Skeletal muscle tissue (tissue), 4 donors: ENCODE data around the gene FIGNL2. TPM values are rescaled to one million over a fixed set of nuclear protein-coding genes. Genes with fewer than 3 reads are reported as not detected.
"Not testable (repeated sequence)": the region's sequence is repeated elsewhere in the genome, so short reads cannot be mapped to it uniquely, and the experiment has no call there.

Experiments used
- H3K27ac ChIP-seq: one replicate; pipeline ENCODE4 v1.7.0; 2013; ENCODE audit warnings: mild to moderate bottlenecking, low read depth, low read length, inconsistent platforms
- H3K27me3 ChIP-seq, 3 donors: one replicate each; pipeline ENCODE4 v1.7.0; 2013; ENCODE audit warnings: low read length in 3 of 3; ENCODE audit not compliant: control insufficient read depth in 3 of 3, insufficient read depth in 3 of 3
- H3K36me3 ChIP-seq, 3 donors: one replicate each; pipeline ENCODE4 v1.7.0; 2013; ENCODE audit warnings: low read length in 3 of 3; ENCODE audit not compliant: control insufficient read depth in 3 of 3, insufficient read depth in 3 of 3
- H3K4me1 ChIP-seq, 3 donors: one replicate each; pipeline ENCODE4 v1.7.0; 2013; ENCODE audit warnings: low read length in 3 of 3, mild to moderate bottlenecking in 3 of 3; ENCODE audit not compliant: control insufficient read depth in 3 of 3, insufficient read depth in 3 of 3
- H3K4me3 ChIP-seq, 3 donors: one replicate each; pipeline ENCODE4 v1.7.0; 2013; ENCODE audit warnings: low read length in 3 of 3
- H3K9ac ChIP-seq, 3 donors: one replicate each; pipeline ENCODE4 v1.7.0; 2013; ENCODE audit warnings: low read length in 3 of 3, mild to moderate bottlenecking in 3 of 3, moderate library complexity in 2 of 3, low read depth in 1 of 3
- H3K9me3 ChIP-seq, 3 donors: one replicate each; pipeline ENCODE4 v1.7.0; 2013; ENCODE audit warnings: low read length in 3 of 3; ENCODE audit not compliant: control insufficient read depth in 3 of 3
- total RNA-seq: library from RNA; depleted of rRNA; stranded (reverse); fragments of >200 nt; gene quantifications from one replicate; pipeline ENCODE4 v1.2.3, GENCODE V29; 2014
- donor health status: Osteomylitis.

FIGNL2 gene
- total RNA-seq, 1 donor from 2014 or later, result 1.0 TPM

DNA sequence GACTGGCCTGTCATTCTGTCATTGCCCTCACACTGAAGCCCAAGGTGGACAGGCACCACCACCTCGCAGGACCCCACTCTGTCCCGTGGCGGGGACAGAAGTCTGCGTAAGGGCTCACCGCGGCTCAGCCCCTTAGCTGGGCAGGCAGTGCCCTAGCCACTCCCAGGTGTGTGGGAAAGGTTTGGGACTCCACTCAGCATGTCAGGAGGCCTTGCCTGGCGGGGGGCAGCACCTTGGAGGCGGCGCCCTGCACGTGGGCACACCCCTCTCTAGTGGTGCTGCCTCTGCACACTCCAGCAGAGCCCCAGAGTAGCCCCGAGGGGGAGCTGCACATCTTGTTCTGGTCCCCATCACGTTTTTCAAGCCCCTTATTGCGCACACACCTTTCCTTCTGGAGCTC, 35.6 kb downstream of the FIGNL2 start:
- H3K4me1 ChIP-seq, result peaks cover 0 to 7% (median 4%) of the 10 kb centered on the region in 3 donors
- H3K27me3 ChIP-seq, result peaks cover 15 to 29% (median 21%) of the 10 kb centered on the region in 3 donors
- H3K9me3 ChIP-seq, result no peaks in the 10 kb centered on the region
- no peaks in the 10 kb centered on the region for H3K36me3 ChIP-seq
- H3K4me3 ChIP-seq, result no peak overlapping the region
- H3K27ac ChIP-seq, result no peak overlapping the region
- no peak overlapping the region for H3K9ac ChIP-seq

DNA sequence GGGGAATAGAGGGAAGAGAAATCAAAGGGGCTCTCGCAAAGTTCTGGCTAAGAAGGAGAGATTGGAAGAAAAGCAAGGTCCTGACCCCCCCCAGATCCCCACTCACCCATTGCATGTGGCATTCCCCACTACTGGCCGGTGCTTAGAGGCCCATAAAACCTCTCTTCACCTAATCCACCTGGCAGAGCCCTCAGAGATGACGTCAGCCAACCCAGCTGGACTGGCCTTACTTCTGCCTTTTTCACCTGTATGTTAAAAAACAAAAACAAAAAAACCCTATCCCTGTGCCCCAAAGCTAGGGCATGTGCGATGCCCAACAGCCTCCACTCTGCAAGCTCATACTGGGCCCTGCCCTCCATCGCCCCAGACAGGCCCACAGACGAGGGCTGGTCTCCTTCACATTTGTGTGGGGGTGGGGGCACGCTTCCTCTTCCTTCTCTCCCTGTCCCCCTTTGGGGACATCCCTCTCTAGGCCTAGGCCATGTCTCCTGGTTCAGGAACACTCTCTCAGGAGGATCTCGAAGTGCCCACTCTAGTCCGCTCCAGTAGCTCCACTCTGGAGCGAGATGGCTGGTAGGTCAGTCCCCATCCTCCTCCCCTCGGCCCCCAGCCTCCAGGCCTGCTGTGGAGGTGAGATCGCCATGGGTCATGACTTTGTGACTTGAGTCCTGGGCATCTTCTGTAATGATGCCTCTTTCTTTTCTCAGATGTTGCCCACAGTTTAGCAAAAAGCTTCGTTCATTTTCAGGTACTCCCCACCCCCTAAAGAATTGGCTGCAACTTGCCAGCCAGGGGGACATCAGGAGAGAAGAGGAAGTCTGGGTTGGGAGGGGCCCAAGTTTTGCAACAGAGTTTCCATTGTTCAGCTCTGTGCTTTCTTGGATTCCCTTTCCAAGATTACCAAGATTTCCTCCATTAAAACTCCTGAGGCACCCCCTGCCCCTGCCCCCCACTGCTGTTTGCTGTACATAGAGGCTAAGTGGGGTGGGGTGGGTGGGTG, 37.0 kb downstream of the FIGNL2 start:
- Histone ChIP-seq H3K9ac (no peak overlapping the region), H3K27ac (no peak overlapping the region), H3K9me3 (no peaks in the 10 kb centered on the region), H3K4me3 (no peak overlapping the region), H3K36me3 (no peaks in the 10 kb centered on the region), H3K27me3 (peaks cover 9 to 17% (median 16%) of the 10 kb centered on the region in 3 donors), H3K4me1 (peaks cover 0 to 7% (median 4%) of the 10 kb centered on the region in 3 donors)

DNA sequence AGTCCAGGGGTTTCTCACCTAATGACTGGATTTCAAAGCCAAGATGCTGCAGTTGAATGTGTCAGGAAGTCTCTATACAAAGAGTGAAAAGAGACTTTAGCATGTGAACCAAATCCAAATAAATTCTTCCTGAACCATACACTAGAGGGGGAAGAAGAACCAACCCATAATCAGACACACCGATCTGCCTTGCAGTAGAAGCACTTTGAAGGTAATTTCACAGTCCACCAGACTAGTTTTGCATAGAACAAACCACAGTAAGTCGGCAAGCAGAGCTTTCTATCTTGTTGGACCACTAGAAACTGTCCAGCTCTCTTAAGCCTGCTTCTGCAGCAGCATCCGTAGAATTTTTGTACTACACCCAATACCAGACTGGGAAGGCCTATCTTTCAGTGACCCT, 39.3 kb downstream of the FIGNL2 start:
- no peaks in the 10 kb centered on the region for H3K4me1 ChIP-seq
- peaks cover 0 to 8% (median 5%) of the 10 kb centered on the region in 3 donors for H3K27me3 ChIP-seq
- H3K27ac ChIP-seq, result no peak overlapping the region
- H3K9ac ChIP-seq, result no peak overlapping the region
- H3K36me3 ChIP-seq, result no peaks in the 10 kb centered on the region
- no peak overlapping the region for H3K4me3 ChIP-seq
- H3K9me3 ChIP-seq, result no peaks in the 10 kb centered on the region

DNA sequence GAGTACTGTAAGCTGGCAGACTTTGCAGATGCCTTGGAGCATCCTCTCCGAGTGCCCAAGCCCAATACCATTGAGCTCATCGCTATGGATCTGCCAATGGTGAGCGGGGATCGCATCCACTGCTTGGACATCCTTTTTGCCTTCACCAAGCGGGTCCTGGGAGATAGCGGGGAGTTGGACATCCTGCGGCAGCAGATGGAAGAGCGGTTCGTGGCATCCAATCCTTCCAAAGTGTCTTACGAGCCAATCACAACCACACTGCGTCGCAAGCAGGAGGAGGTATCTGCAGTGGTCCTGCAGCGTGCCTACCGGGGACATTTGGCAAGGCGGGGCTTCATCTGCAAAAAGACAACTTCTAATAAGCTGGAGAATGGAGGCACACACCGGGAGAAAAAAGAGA, 41.6 kb downstream of the FIGNL2 start:
- Histone ChIP-seq H3K4me1 (no peaks in the 10 kb centered on the region), H3K4me3 (no peak overlapping the region), H3K9ac (no peak overlapping the region), H3K9me3 (no peaks in the 10 kb centered on the region), H3K36me3 (no peaks in the 10 kb centered on the region), H3K27ac (no peak overlapping the region), H3K27me3 (peaks cover 0 to 5% (median 3%) of the 10 kb centered on the region in 3 donors)

DNA sequence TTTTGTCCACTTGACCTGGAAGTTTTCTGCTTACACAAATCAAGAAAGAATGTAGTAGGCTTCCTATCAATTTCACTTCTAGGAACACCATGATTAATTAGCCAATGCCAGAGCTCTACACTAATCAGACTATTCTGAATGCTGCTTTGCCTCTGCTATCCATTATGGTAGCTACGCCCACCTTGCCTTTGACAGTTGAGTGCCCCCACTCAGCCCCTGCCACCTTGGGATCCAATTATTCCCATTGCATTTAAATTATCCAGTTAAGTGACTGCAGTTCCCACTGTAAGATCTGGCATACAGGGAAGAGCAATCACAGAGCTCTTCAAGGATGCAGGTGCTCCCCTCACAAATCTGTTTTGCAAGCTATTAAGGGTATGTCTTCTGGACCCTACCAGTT, 47.5 kb downstream of the FIGNL2 start:
- H3K4me3 ChIP-seq, result no peak overlapping the region
- no peak overlapping the region for H3K9ac ChIP-seq
- no peak overlapping the region for H3K27ac ChIP-seq
- no peaks in the 10 kb centered on the region for H3K4me1 ChIP-seq
- H3K36me3 ChIP-seq, result no peaks in the 10 kb centered on the region
- H3K27me3 ChIP-seq, result no peaks in the 10 kb centered on the region
- H3K9me3 ChIP-seq, result no peaks in the 10 kb centered on the region

DNA sequence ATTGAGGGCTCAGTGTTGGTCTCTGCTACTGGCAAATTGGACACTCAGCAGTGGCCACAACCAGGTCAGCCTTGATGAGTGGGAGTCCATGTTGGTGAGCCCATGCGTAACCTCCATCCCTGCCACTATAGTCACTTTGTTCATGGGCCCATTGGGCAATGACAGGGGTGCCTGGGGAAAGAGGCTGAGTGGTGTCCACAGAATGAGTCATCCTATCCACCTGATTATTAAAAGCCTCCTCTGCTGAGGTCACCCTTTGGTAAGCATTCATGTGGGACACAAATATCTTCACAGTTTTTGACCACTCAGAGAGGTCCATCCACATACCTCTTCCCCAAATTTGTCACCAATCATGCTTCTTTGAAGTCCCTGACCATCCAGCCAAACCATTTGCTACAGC, 50.0 kb downstream of the FIGNL2 start:
- Histone ChIP-seq H3K4me3 (no peak overlapping the region), H3K9me3 (no peaks in the 10 kb centered on the region), H3K27ac (no peak overlapping the region), H3K4me1 (no peaks in the 10 kb centered on the region), H3K9ac (no peak overlapping the region), H3K36me3 (no peaks in the 10 kb centered on the region), H3K27me3 (no peaks in the 10 kb centered on the region)

DNA sequence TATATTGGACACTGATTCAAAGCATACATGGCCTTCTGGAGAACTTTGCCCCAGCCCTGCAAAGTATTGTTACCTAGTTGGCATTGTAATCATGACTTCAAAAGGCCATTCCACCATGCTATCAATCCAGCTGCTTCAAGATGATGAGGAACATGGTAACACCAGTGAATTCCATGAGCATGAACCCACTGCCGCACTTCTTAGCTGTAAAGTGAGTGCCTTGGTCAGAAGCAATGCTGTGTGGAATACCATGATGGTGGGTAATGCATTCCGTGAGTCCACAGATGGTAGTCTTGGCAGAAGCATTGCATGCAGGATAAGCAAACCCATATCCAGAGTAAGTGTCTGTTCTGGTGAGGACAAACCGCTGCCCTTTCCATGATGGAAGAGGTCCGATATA, 50.5 kb downstream of the FIGNL2 start:
- H3K27ac ChIP-seq, H3K9me3 ChIP-seq, H3K4me3 ChIP-seq, H3K4me1 ChIP-seq, H3K27me3 ChIP-seq, H3K9ac ChIP-seq, H3K36me3 ChIP-seq: not testable (repeated sequence)

DNA sequence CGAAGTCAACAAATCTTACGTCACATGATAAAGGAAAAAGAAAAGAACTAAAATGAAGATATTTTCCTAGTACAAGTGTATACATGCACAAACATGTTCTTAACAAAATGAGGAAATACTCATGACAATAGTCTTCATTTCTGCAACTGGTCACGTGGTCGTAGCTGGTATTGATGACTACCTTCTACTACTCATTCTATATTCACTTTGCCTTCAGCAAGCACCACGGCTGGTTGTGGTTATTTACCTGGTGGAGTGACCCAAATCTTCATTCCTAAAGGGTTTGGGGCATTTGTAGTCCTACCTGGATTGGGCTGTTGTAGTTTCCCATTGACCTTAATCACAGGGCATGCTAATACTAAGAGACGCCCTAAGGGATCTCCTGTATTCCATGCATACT, 51.2 kb downstream of the FIGNL2 start:
- Histone ChIP-seq H3K9ac (no peak overlapping the region), H3K4me1 (no peaks in the 10 kb centered on the region), H3K36me3 (no peaks in the 10 kb centered on the region), H3K27me3 (no peaks in the 10 kb centered on the region), H3K9me3 (no peaks in the 10 kb centered on the region), H3K27ac (no peak overlapping the region), H3K4me3 (no peak overlapping the region)

DNA sequence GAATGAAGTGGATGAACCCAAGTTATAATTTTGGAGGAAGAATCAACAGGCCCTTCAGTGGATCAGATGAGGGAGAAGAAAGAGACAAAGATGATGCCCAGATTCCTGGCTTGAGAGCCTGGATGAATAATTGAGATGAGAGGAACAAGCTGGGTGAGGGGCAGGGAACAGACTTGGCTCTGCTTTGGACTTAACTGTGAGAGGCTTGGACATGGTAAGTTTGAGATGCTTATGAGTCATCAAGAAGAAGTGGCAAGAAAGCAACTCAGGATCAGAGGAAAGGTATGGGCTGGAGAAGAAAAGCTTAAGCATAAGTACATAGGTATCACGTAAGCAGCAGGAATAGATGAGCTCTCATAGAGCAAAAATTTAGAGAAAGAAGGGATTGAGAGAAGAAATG, 55.3 kb downstream of the FIGNL2 start:
- Histone ChIP-seq H3K36me3 (no peaks in the 10 kb centered on the region), H3K27ac (no peak overlapping the region), H3K4me1 (no peaks in the 10 kb centered on the region), H3K27me3 (no peaks in the 10 kb centered on the region), H3K9ac (no peak overlapping the region), H3K4me3 (no peak overlapping the region), H3K9me3 (no peaks in the 10 kb centered on the region)

DNA sequence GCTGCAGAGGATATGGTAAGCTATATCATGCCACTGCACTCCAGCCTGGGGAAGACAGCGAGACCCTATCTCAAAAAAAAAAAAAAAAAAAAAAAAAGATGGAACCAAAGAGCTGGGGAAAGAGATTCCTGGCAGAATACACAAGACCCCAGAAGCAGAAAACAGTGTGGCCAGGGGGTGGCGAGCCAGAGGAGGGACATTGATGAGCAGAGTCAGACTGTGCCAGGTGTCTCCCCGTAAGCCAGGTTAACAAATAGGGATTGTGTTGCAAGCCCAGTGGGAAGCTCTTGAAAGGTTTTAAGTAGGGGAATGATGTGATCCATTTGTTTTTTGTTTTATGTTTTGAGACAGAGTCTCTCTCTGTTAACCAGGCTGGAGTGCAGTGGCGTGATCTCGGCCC, 56.1 kb downstream of the FIGNL2 start:
- H3K4me3 ChIP-seq, result no peak overlapping the region
- no peaks in the 10 kb centered on the region for H3K9me3 ChIP-seq
- H3K4me1 ChIP-seq, result no peaks in the 10 kb centered on the region
- H3K9ac ChIP-seq, result no peak overlapping the region
- no peaks in the 10 kb centered on the region for H3K27me3 ChIP-seq
- no peaks in the 10 kb centered on the region for H3K36me3 ChIP-seq
- H3K27ac ChIP-seq, result no peak overlapping the region
